HepG2 (cell line): Measurements from ENCODE around the gene CHST1. TPM values are rescaled to one million over a fixed set of nuclear protein-coding genes. Genes with fewer than 3 reads are reported as not detected.

ENCODE experiments used
- ATAC-seq: fragments of 200-7000 bp; cut with Tn5 transposase; 3 replicates; pipeline ENCODE4 v1.9.1; 2020; ENCODE audit warnings: mild to moderate bottlenecking, moderate library complexity
- BruUV-seq: library from RNA; stranded (reverse); fragments of 400-500 nt; replicated peaks from 2 replicates; lab custom pipeline; 2021; lab: Mats Ljungman, UMichigan
- CTCF ChIA-PET: fragments of 300-600 bp; formaldehyde crosslinking; extraction: SDS; loops from one replicate; lab custom pipeline; 2021; ENCODE audit warnings: low total read pairs, inconsistent platforms, low intra/inter-chr PET ratio; lab: Yijun Ruan, JAX
- POLR2A ChIA-PET: fragments of 350-600 bp; sonication (Branson Sonifier 250); formaldehyde crosslinking; loops from one replicate; lab custom pipeline; 2020; ENCODE audit warnings: antibody characterized with exemption, inconsistent platforms; lab: Yijun Ruan, JAX
- DNase-seq: peaks from one replicate; pipeline ENCODE4 v3.0.0-alpha.2; 2015; ENCODE audit warnings: low spot score
- FAIRE-seq: peaks from 3 replicates; lab custom pipeline; 2011; peaks lifted over from hg19 to GRCh38; lab: Jason Lieb, UNC
- H2AFZ ChIP-seq: one replicate; pipeline ENCODE4 v1.6.1; 2011; ENCODE audit warnings: low read length, inconsistent platforms
- H3K27ac ChIP-seq: fragments of 300-600 bp; 3 replicates; pipeline ENCODE4 v1.8.0; 2011; ENCODE audit warnings: mixed run types, mild to moderate bottlenecking, mixed read lengths, low read length, inconsistent platforms; ENCODE audit not compliant: insufficient read depth; ENCODE audit errors: extremely low read length
- H3K27me3 ChIP-seq, 2 experiments: fragments of 200-600 bp in 1 of 2; 2 replicates in 1 of 2; 3 replicates in 1 of 2; pipeline versions ENCODE4 v1.6.0 to v1.8.0; 2011; ENCODE audit warnings: low read length in 2 of 2, mild to moderate bottlenecking in 2 of 2, moderate library complexity in 2 of 2, inconsistent platforms in 1 of 2; ENCODE audit not compliant: insufficient read depth in 2 of 2, control insufficient read depth in 1 of 2
- H3K36me3 ChIP-seq, 2 experiments: fragments of 200-600 bp in 1 of 2; replicated peaks in 1 of 2; 2 replicates in 1 of 2; 3 replicates in 1 of 2; pipeline versions ENCODE4 v1.5.1 to v1.8.0; 2011; ENCODE audit warnings: low read length in 2 of 2, inconsistent platforms in 1 of 2; ENCODE audit not compliant: insufficient read depth in 2 of 2, control insufficient read depth in 1 of 2
- H3K4me1 ChIP-seq: 2 replicates; pipeline ENCODE4 v1.5.1; 2012; ENCODE audit warnings: low read length, inconsistent platforms; ENCODE audit not compliant: insufficient read depth
- H3K4me2 ChIP-seq: 2 replicates; pipeline ENCODE4 v1.6.0; 2011; ENCODE audit warnings: low read depth, low read length, inconsistent platforms
- H3K4me3 ChIP-seq, 3 experiments: fragments of 200-600 bp in 1 of 3; sonication (generic), shearing (Covaris generic) in 1 of 3; replicated peaks in 1 of 3; 2 replicates each; pipeline ENCODE4 v1.5.1; 2011 to 2016; ENCODE audit warnings: low read length in 3 of 3, inconsistent platforms in 2 of 3, low read depth in 2 of 3, mild to moderate bottlenecking in 2 of 3, control low read depth in 1 of 3, mixed read lengths in 1 of 3; ENCODE audit not compliant: insufficient read depth in 1 of 3
- H3K79me2 ChIP-seq: one replicate; pipeline ENCODE4 v1.6.1; 2011; ENCODE audit warnings: low read length, inconsistent platforms; ENCODE audit not compliant: insufficient read depth
- H3K9ac ChIP-seq: 2 replicates; pipeline ENCODE4 v1.6.0; 2011; ENCODE audit warnings: mild to moderate bottlenecking, low read depth, low read length, inconsistent platforms; ENCODE audit not compliant: insufficient read depth
- H3K9me3 ChIP-seq: 2 replicates; pipeline ENCODE4 v1.5.1; 2012; ENCODE audit warnings: mild to moderate bottlenecking, low read length
- H4K20me1 ChIP-seq: 2 replicates; pipeline ENCODE4 v1.6.0; 2011; ENCODE audit warnings: inconsistent platforms, mild to moderate bottlenecking, low read length, moderate library complexity; ENCODE audit not compliant: insufficient read depth
- EEA1 ChIP-seq: sonication (generic); formaldehyde crosslinking; IDR thresholded peaks from 2 replicates; pipeline ENCODE4 v1.5.1; 2020; ENCODE audit warnings: mild to moderate bottlenecking, missing genetic modification reagents, borderline replicate concordance
- JUNB ChIP-seq: sonication (generic); formaldehyde crosslinking; IDR thresholded peaks from 2 replicates; pipeline ENCODE4 v1.8.0; 2022; ENCODE audit warnings: missing genetic modification reagents, mild to moderate bottlenecking, borderline replicate concordance
- MBNL3 ChIP-seq: fragments of 250-450 bp; sonication (Bioruptor Pico); conservative IDR thresholded peaks from 2 replicates; pipeline ENCODE4 v1.8.0; 2022; ENCODE audit warnings: mild to moderate bottlenecking, inconsistent platforms
- RAD51 ChIP-seq: fragments of 450-650 bp; IDR thresholded peaks from 2 replicates; pipeline ENCODE4 v1.6.1; 2016; ENCODE audit warnings: borderline replicate concordance
- SOX5 ChIP-seq: IDR thresholded peaks from 2 replicates; pipeline ENCODE4 v1.6.1; 2016; ENCODE audit warnings: borderline replicate concordance
- SRY ChIP-seq: sonication (generic); formaldehyde crosslinking; IDR thresholded peaks from 2 replicates; pipeline ENCODE4 v1.8.0; 2022; ENCODE audit warnings: mild to moderate bottlenecking, missing genetic modification reagents
- ZBTB1 ChIP-seq: sonication (generic); formaldehyde crosslinking; IDR thresholded peaks from 2 replicates; pipeline ENCODE4 v1.4.0; 2020; ENCODE audit warnings: missing genetic modification reagents, borderline replicate concordance
- ZNF772 ChIP-seq: sonication (generic); formaldehyde crosslinking; IDR thresholded peaks from 2 replicates; pipeline ENCODE4 v1.5.0; 2020; ENCODE audit warnings: mild to moderate bottlenecking, missing genetic modification reagents
- WGBS: methylation state at CpG from one replicate; pipeline ENCODE4 v1.1.6; 2017; ENCODE audit warnings: low lambda C conversion rate; 5-methylcytosine and 5-hydroxymethylcytosine counted together
- in situ Hi-C: cut with HindIII; loops from 2 replicates; pipeline ENCODE4 v1.10.0; 2017; ENCODE audit warnings: low pct_unique_long_range_greater_than_20kb; ENCODE audit not compliant: extremely low pct_ligation_motif_present
- intact Hi-C: fragments of 100-400 bp; cut with micrococcal nuclease; formaldehyde crosslinking; loops from one replicate; pipeline ENCODE4 v1.10.0; 2022; ENCODE audit not compliant: unreplicated experiment
- polyA plus RNA-seq, 8 experiments: library from polyadenylated mRNA; depleted of rRNA in 3 of 8; stranded (reverse) in 7 of 8; unstranded in 1 of 8; fragments of >200 nt; fragmentation: Illumina TruSeq in 4 of 8; extraction: Trizol in 4 of 8; gene quantifications; 2 replicates each; pipeline versions ENCODE4 v1.2.1 to v1.2.3, GENCODE V29; 2011 to 2016; ENCODE audit warnings: low read depth in 4 of 8, missing spikeins in 1 of 8, mixed read lengths in 1 of 8; ENCODE audit not compliant: insufficient read depth in 1 of 8
- total RNA-seq, 5 experiments: library from RNA; depleted of rRNA; stranded (reverse); fragments of >200 nt; fragmentation: Illumina TruSeq; extraction: Trizol; gene quantifications; 2 replicates each; pipeline ENCODE4 v1.2.3, GENCODE V29; 2016; ENCODE audit warnings: low read depth in 1 of 5
- TF ChIP-seq, protein P1 (sequence below): sonication (generic); formaldehyde crosslinking; IDR thresholded peaks from 2 replicates; pipeline ENCODE4 v1.4.0; 2020; ENCODE audit warnings: missing genetic modification reagents, borderline replicate concordance

CHST1 gene
- total and polyA plus RNA-seq, 2 of the 13 experiments (the other 11 are each of a cell fraction or from before 2014, with no cell fraction given), result not detected

GRCh38 chr11:45679806-45680205 lies 14.4 kb upstream of the CHST1 start:
- H2AFZ ChIP-seq, result no peak overlapping the region
- H3K27ac ChIP-seq, result no peak overlapping the region
- H3K4me2 ChIP-seq, result no peak overlapping the region
- H3K27me3 ChIP-seq, result peaks cover 3 to 15% of the 10 kb centered on the region in 2 experiments; a peak in 3 of 5 replicates
- H3K79me2 ChIP-seq, result no peaks in the 10 kb centered on the region
- TF ChIP-seq SRY (CRISPR knock-in tag), result no peak
- TF ChIP-seq ZNF772 (CRISPR knock-in tag), result no peak
- TF ChIP-seq SOX5, result no peak
- no peak for TF ChIP-seq RAD51
- no peak for TF ChIP-seq MBNL3
- TF ChIP-seq, protein P1, sequence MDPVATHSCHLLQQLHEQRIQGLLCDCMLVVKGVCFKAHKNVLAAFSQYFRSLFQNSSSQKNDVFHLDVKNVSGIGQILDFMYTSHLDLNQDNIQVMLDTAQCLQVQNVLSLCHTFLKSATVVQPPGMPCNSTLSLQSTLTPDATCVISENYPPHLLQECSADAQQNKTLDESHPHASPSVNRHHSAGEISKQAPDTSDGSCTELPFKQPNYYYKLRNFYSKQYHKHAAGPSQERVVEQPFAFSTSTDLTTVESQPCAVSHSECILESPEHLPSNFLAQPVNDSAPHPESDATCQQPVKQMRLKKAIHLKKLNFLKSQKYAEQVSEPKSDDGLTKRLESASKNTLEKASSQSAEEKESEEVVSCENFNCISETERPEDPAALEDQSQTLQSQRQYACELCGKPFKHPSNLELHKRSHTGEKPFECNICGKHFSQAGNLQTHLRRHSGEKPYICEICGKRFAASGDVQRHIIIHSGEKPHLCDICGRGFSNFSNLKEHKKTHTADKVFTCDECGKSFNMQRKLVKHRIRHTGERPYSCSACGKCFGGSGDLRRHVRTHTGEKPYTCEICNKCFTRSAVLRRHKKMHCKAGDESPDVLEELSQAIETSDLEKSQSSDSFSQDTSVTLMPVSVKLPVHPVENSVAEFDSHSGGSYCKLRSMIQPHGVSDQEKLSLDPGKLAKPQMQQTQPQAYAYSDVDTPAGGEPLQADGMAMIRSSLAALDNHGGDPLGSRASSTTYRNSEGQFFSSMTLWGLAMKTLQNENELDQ, result no peak
- TF ChIP-seq EEA1, result no peak
- no peak for TF ChIP-seq JUNB (CRISPR knock-in tag)
- no peak for TF ChIP-seq ZBTB1 (CRISPR knock-in tag)
- no peak for DNase-seq
- CTCF ChIA-PET, result no interaction called here
- no peaks in the 10 kb centered on the region for H3K4me1 ChIP-seq
- H3K4me3 ChIP-seq, result no peak overlapping the region
- H4K20me1 ChIP-seq, result no peaks in the 10 kb centered on the region
- in situ Hi-C loops, result no loop called here
- POLR2A ChIA-PET, result no interaction called here
- 28% methylated on average over 7 of the region's 7 CpGs for WGBS
- intact Hi-C loops, result no loop called here
- H3K9me3 ChIP-seq, result no peaks in the 10 kb centered on the region
- BruUV-seq, result no TSS peak
- no peak overlapping the region for H3K9ac ChIP-seq
- no peak for ATAC-seq
- no peak for FAIRE-seq
- H3K36me3 ChIP-seq, result no peaks in the 10 kb centered on the region
